ENCODE results near the gene SOHLH1. TPM values are rescaled to one million over a fixed set of nuclear protein-coding genes. Genes with fewer than 3 reads are reported as not detected.

Gene SOHLH1
- total and polyA plus RNA-seq, 3 donors from 2014 or later: 18.4 to 32.7 (median 18.7) TPM

- H3K27me3 ChIP-seq: no peaks in the 10 kb centered on the region
- intact Hi-C loops (cut with DNase I; ENCODE audit: low total_unique reads): no loop called here
Measured at GRCh38 chr9:135700525-135700924, 1.2 kb upstream of the SOHLH1 start.

GRCh38 chr9:135698767-135699166 is 514 bp downstream of the SOHLH1 start:
- WGBS, 2 donors: 72 to 80% methylated on average over 1 to 19 of the region's 19 CpGs
- Histone ChIP-seq H3K4me3 (peak overlapping the region in 1 of 2 donors; percentile 50), H3K27ac (no peak overlapping the region), H3K4me1 (peaks cover 5% of the 10 kb centered on the region), H3K36me3 (ENCODE audit: low read depth, missing control alignments) (no peaks in the 10 kb centered on the region), H3K9me3 (no peaks in the 10 kb centered on the region), H3K27me3 (no peaks in the 10 kb centered on the region)
- DNase-seq: no peak
- no peak for TF ChIP-seq POLR2A (IDR thresholded peaks at IDR 0.05)
- TF ChIP-seq CTCF (IDR thresholded peaks at IDR 0.05): no peak
- intact Hi-C loops (cut with DNase I; ENCODE audit: low total_unique reads): no loop called here

More at GRCh38 chr9:135700525-135700924, 1.2 kb upstream of the SOHLH1 start:
- H3K4me3 ChIP-seq: no peak overlapping the region
- TF ChIP-seq CTCF (IDR thresholded peaks at IDR 0.05) (no peak), POLR2A (IDR thresholded peaks at IDR 0.05) (no peak)
- H3K4me1 ChIP-seq: peaks cover 17% of the 10 kb centered on the region
- H3K27ac ChIP-seq: no peak overlapping the region
- WGBS, 2 donors: 70 to 72% methylated on average over 15 of the region's 15 CpGs
- DNase-seq: no peak
- H3K9me3 ChIP-seq: no peaks in the 10 kb centered on the region
- H3K36me3 ChIP-seq (ENCODE audit: low read depth, missing control alignments): no peaks in the 10 kb centered on the region

GRCh38 chr9:135698236-135698635 is 1.0 kb downstream of the SOHLH1 start:
- intact Hi-C loops (cut with DNase I; ENCODE audit: low total_unique reads): no loop called here
- WGBS, 2 donors: 72 to 84% methylated on average over 6 to 21 of the region's 21 CpGs
- Histone ChIP-seq H3K9me3 (no peaks in the 10 kb centered on the region), H3K36me3 (ENCODE audit: low read depth, missing control alignments) (no peaks in the 10 kb centered on the region), H3K4me1 (peaks cover 5% of the 10 kb centered on the region), H3K27me3 (no peaks in the 10 kb centered on the region), H3K4me3 (no peak overlapping the region), H3K27ac (no peak overlapping the region)
- TF ChIP-seq POLR2A (IDR thresholded peaks at IDR 0.05): no peak
- TF ChIP-seq CTCF (IDR thresholded peaks at IDR 0.05): no peak
- DNase-seq: no peak

- intact Hi-C loops (cut with DNase I; ENCODE audit: low total_unique reads): no loop called here
- TF ChIP-seq POLR2A (IDR thresholded peaks at IDR 0.05) (no peak), CTCF (IDR thresholded peaks at IDR 0.05) (no peak)
- peaks cover 3% of the 10 kb centered on the region for H3K4me1 ChIP-seq
- WGBS, 2 donors: 83 to 92% methylated on average over 8 to 15 of the region's 15 CpGs
- no peaks in the 10 kb centered on the region for H3K36me3 ChIP-seq (ENCODE audit: low read depth, missing control alignments)
- H3K27ac ChIP-seq: no peak overlapping the region
- H3K27me3 ChIP-seq: no peaks in the 10 kb centered on the region
- H3K9me3 ChIP-seq: no peaks in the 10 kb centered on the region
- DNase-seq: no peak
- no peak overlapping the region for H3K4me3 ChIP-seq
Measured at GRCh38 chr9:135697226-135697625, 2.1 kb downstream of the SOHLH1 start.

- intact Hi-C loops (cut with DNase I; ENCODE audit: low total_unique reads): no loop called here
Measured at GRCh38 chr9:135696446-135696845, 2.8 kb downstream of the SOHLH1 start.

More at GRCh38 chr9:135696446-135696845, 2.8 kb downstream of the SOHLH1 start:
- Histone ChIP-seq H3K9me3 (no peaks in the 10 kb centered on the region), H3K4me3 (no peak overlapping the region), H3K36me3 (ENCODE audit: low read depth, missing control alignments) (no peaks in the 10 kb centered on the region), H3K27ac (no peak overlapping the region), H3K4me1 (no peaks in the 10 kb centered on the region), H3K27me3 (no peaks in the 10 kb centered on the region)
- TF ChIP-seq POLR2A (IDR thresholded peaks at IDR 0.05): no peak
- TF ChIP-seq CTCF (IDR thresholded peaks at IDR 0.05): no peak
- 79 to 87% methylated on average over 6 to 16 of the region's 16 CpGs for WGBS, 2 donors
- DNase-seq: no peak
